Measurements from ENCODE around the gene HHLA2.
"Not testable (repeated sequence)": the region's sequence is repeated elsewhere in the genome, so short reads cannot be mapped to it uniquely, and the experiment has no call there.

HHLA2 gene, protein sequence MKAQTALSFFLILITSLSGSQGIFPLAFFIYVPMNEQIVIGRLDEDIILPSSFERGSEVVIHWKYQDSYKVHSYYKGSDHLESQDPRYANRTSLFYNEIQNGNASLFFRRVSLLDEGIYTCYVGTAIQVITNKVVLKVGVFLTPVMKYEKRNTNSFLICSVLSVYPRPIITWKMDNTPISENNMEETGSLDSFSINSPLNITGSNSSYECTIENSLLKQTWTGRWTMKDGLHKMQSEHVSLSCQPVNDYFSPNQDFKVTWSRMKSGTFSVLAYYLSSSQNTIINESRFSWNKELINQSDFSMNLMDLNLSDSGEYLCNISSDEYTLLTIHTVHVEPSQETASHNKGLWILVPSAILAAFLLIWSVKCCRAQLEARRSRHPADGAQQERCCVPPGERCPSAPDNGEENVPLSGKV

GRCh38 chr3:108296239-108296638 is at the start of gene HHLA2:
Gene HHLA2 (plus strand): TSS chr3:108296548. CDS start chr3:108351814, 55,266 bp downstream.
- DNase-seq, result no peak

- no peak for DNase-seq
Observed at GRCh38 chr3:108250626-108251025, 45.7 kb upstream of the HHLA2 start.

GRCh38 chr3:108251265-108251664 is 45.1 kb upstream of the HHLA2 start:
- DNase-seq, result no peak

- no peak for DNase-seq
Observed at GRCh38 chr3:108251844-108252243, 44.5 kb upstream of the HHLA2 start.

GRCh38 chr3:108255131-108255530 is 41.2 kb upstream of the HHLA2 start:
- no peak for DNase-seq

DNA sequence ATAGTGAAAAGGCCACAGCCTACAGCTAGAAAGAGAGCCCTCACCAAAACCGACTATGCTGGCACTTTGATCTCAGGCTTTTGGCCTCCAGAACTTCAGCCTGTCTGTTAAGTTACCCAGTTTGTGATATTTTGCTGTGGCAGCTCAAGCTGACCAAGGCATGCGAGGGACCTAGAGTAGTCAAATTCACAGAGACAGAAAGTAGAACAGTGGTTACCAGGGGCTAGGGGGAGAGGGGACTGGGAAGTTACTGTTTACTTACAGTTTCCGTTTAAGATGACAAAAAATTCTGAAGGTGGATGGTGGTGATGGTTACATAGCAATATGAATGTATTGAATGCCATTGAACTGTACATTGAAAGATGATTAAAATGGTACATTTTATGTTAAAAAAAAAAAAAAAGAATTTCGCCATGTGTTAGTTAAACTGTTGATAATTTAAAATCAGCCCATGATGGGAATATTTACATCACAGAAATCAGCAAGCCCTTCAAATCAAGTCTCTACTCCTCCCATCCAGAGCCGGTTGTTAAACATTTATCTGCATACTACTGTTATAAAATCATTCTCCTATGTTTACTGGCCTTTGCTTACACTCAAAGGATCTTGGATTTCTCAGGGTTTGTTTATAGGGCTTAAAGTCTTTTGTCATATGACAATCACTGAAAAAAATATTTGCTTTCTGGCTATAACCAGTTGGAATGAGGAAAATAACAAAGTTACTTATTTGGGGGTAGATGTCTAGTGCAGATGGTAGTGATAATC is 31.6 kb upstream of the HHLA2 start:
- not testable (repeated sequence) for DNase-seq

DNA sequence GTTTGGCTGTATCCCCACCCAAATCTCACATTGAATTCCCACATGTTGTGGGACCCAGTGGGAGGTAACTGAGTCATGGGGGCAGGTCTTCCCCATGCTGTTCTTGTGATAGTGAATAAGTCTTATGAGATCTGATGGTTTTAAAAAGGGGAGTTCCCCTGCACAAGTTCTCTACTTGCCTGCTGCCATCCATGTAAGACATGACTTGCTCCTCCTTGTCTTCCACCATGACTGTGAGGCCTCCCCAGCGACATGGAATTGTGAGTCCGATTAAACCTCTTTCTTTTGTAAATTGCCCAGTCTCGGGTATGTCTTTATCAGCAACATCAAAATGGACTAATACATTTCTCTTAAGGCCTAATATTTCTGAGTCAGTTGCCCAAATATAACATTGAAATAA is 28.1 kb upstream of the HHLA2 start:
- not testable (repeated sequence) for DNase-seq

DNA sequence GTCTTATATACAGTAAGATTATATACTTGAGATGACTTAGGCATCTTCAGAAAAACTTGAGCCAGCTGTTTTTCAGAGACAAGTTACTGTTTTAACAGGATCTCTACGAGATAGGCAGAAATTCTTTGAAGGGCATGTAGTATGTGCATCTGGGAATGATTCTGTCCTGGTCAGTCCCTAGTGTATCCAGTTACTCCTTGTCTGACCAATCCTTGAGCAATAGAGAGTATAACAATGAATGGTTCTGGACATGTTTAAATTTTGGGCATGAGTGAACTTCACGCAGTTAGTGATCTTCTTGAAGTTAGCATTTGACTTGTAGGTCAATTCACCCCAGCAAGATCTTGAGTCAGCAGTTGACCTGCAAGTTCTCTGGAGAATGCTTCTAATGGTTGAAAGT is 24.7 kb upstream of the HHLA2 start:
- DNase-seq, result no peak

DNA sequence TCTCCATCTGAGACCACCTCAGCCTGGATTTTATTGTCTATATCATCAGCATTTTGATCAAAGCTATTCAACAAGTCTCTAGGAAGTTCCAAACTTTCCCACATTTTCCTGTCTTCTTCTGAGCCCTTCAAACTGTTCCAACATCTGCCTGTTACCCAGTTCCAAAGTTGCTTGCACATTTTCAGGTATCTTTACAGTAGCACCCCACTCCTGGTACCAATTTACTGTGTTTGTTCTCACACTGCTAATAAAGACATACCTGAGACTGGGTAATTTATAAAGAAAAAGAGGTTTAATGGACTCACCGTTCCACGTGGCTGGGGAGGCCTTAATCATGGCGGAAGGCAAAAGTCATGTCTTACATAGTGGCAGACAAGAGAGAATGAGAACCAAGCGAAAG is 17.3 kb upstream of the HHLA2 start:
- not testable (repeated sequence) for DNase-seq

DNA sequence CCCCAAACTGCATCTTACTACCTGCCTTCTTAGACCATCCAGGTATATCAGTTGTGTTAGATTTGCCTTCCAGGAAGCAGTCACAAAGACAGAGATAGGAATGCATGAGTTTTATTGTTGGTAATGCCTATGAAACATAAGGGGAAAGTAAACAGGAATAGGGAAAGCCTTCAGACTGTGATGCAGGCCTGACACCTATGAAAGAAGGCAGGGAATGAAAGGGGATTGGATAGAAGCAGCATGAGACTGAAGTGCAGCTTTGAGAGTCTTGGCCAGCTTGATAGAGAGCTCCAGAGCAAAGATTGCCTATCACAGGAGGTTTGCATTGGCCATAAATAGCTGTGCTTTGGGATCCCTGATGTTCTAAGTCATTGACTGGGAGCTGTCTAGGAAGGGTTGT is 15.9 kb upstream of the HHLA2 start:
- no peak for DNase-seq

GRCh38 chr3:108281670-108282069 is 14.7 kb upstream of the HHLA2 start:
- no peak for DNase-seq

DNA sequence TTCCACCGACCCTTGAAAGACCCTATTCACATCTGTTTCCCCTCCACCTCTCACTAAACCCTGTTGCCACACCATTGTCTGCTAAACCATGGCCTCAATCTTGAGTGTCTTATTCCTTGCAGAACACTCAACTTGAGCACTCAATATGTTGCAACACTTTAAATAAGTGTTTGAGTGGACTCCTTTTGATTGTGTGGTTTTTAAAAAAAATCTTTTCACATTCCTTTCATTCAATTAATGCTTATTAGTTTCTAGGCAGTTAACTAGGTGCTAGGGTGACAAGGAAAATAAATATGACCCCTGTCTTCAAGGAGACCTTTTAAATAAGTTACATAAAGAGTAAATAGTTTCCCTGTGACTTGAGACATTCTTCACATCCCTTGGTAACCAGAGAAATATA is 13.3 kb upstream of the HHLA2 start:
- DNase-seq, result no peak

DNA sequence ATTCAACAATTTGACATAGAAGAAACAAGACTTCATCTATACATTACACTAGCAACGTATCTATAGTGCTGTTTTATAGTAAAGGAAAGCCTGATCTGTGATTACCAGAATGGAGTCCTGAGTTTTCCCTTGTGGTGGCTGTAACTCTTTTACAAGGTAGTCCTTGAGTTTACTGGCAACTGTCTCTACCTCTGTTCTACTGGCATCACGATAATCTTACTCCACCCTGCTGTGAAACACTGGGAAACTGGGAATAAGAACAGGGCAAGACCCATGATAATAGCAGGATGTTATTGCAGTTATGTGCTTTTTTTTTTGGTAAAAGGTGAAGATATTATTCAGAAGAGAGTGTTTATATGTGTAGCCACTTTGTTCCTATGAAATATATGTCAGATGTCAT is 12.4 kb upstream of the HHLA2 start:
- DNase-seq, result no peak

DNA sequence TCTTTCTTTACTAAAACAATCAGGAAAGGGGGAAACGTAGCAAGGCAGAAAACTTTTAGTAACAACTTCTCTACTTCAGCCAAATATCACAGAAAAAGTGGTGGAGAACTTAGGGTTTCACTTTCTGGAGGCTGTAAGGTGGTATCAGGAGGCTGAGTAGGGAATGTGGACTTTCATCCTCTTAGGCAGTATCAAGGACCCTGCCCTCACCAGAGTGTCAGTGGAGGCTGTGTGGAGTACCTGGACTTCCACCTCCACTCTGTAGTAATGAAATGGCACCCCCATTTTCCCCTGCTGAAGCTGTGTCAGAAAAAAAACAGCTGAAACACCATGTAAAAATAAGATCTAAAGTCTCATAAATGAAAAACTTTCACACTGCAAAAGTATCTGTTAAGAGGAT is 11.2 kb upstream of the HHLA2 start:
- no peak for DNase-seq

GRCh38 chr3:108287146-108287545 is 9.2 kb upstream of the HHLA2 start:
- DNase-seq, result no peak

DNA sequence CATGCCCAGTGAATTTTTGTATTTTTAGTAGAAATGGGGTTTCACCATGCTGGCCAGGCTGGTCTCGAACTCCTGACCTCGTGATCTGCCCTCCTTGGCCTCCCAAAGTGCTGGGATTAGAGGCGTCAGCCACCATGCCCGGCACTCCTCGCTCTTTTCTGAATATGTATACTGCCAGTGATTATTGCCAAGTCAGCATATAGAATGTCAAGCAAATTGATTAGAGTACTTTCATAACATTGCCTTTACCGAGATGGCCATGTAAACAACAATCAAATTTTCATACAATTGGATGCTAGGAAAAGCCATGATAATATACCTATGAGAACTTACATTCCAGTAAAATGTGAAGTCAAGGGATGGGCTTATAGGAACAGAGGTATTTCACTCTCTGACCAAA is 8.2 kb upstream of the HHLA2 start:
- not testable (repeated sequence) for DNase-seq

GRCh38 chr3:108289159-108289558 is 7.2 kb upstream of the HHLA2 start:
- no peak for DNase-seq

- no peak for DNase-seq
Observed at GRCh38 chr3:108292450-108292849, 3.9 kb upstream of the HHLA2 start.

GRCh38 chr3:108292905-108293328 is 3.4 kb upstream of the HHLA2 start:
- DNase-seq, result no peak

DNA sequence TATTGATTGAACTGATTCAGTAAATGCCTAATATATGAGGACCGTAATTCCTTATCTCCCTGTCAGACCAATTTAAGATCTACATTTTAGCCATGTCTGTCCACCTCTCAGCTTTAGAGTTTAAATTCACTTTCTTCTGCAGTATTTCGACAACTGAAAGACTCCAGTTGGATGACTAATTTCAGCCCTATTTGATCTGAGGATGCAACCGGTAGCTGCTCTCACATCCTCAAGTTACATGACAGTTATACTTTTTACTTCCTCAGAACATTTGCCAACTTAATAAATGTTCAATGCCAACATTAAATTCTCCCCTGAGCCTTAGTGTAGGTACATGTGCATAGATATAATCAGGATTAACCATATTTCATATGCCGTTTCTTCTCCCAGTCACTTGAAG is 2.5 kb upstream of the HHLA2 start:
- DNase-seq, result no peak

- DNase-seq, result no peak
Observed at GRCh38 chr3:108295421-108296175, 750 bp upstream of the HHLA2 start.

- peak; percentile 12 for DNase-seq
Observed at GRCh38 chr3:108297647-108298046, 1.3 kb downstream of the HHLA2 start.

- DNase-seq, result no peak
Observed at GRCh38 chr3:108298056-108298455, 1.7 kb downstream of the HHLA2 start.
